GM12865 (cell line): ENCODE data around the gene TTC9B.

Source experiments
- DNase-seq: peaks from one replicate; pipeline ENCODE4 v3.0.0; 2010; ENCODE audit warnings: low read depth
- H3K4me3 ChIP-seq: 2 replicates; pipeline ENCODE4 v1.5.1; 2011; ENCODE audit warnings: mild to moderate bottlenecking, low read depth, low read length, control low read depth
- TF ChIP-seq, protein P1 (sequence below): IDR thresholded peaks from 2 replicates; pipeline ENCODE4 v1.5.1; 2011; ENCODE audit warnings: low read length, control low read depth, low read depth, inconsistent platforms; ENCODE audit not compliant: insufficient read depth; ENCODE audit errors: missing control alignments

The TTC9B gene

DNA sequence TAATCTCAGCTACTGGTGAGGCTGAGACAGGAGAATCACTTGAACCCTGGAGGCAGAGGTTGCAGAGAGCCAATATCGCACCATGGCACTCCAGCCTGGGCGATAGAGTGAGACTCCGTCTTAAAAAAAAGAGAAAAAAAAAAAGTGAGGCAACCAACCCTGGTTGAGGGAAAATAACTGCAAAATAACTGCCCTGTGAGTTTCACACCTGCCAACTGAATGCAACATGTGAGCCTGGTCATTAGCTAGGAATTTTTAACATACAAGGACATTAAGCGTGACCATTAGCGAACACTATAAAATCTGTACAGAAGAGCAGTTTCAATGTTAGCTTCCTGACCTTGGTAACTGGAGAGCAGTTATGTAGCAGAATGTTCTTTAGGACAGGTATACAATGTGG is 10.7 kb upstream of the TTC9B start:
- H3K4me3 ChIP-seq, result no peak overlapping the region
- DNase-seq, result no peak
- TF ChIP-seq, protein P1, sequence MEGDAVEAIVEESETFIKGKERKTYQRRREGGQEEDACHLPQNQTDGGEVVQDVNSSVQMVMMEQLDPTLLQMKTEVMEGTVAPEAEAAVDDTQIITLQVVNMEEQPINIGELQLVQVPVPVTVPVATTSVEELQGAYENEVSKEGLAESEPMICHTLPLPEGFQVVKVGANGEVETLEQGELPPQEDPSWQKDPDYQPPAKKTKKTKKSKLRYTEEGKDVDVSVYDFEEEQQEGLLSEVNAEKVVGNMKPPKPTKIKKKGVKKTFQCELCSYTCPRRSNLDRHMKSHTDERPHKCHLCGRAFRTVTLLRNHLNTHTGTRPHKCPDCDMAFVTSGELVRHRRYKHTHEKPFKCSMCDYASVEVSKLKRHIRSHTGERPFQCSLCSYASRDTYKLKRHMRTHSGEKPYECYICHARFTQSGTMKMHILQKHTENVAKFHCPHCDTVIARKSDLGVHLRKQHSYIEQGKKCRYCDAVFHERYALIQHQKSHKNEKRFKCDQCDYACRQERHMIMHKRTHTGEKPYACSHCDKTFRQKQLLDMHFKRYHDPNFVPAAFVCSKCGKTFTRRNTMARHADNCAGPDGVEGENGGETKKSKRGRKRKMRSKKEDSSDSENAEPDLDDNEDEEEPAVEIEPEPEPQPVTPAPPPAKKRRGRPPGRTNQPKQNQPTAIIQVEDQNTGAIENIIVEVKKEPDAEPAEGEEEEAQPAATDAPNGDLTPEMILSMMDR, result no peak

DNA sequence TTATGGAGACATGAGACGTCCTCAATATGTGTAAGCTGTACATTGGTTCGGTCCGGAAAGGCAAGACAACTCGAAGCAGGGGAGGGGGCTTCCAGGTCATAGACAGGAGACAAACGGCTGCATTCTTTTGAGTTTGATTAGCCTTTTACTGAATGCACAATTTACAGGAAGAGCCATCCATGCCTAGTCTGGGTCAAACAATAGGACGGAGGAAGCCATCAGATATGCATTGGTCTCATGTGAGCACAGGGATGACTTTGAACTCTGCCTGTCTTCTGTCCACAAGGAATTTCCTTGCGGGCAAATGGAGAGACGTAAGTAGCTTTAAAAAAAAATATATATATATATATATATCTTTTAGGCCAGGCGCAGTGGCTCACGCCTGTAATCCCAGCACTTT is 10.2 kb upstream of the TTC9B start:
- TF ChIP-seq, protein P1, result no peak
- DNase-seq, result no peak
- no peak overlapping the region for H3K4me3 ChIP-seq

DNA sequence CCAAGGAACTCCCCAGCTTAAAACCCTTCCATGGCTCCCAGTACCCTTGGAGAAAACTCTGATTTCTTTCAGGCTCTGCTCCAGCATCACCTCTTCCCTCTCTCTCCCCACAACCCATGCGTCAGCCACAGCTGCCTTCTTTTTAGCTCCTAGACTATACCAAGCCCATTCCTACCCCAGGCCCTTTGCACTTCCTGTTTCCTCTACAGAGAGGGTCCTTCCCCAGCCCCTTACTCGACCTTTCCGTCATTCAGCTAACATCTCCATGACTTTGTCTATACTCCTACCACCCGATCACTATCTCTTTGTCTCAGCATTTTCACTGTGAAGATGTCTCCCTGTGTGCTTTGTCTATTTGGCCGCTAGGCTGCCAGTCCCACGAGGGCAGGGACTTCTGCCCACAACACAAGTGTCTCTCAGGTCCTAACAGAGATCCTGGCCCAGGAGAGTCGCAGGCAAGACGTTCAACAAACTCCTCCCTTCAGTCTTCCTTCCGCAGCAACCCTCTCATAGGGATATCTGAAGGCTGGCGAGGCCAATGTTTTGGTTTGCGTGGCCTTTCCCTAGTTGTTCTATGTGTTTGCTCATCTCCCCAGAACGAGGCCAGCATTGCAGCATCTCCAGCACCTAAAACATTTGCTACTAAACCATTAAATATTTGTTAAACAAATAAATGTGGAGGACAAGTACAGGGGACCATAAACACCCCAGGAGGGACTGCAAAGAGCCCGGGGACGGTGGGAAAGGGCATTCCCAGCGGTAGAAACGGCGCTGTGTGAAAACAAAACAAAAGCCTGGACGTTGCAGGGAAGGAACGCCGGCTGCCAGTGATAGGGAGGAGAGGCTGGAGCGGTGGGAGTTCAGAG is 7.5 kb upstream of the TTC9B start:
- peak; percentile 20 for DNase-seq
- no peak overlapping the region for H3K4me3 ChIP-seq
- TF ChIP-seq, protein P1, result peak; percentile 30

DNA sequence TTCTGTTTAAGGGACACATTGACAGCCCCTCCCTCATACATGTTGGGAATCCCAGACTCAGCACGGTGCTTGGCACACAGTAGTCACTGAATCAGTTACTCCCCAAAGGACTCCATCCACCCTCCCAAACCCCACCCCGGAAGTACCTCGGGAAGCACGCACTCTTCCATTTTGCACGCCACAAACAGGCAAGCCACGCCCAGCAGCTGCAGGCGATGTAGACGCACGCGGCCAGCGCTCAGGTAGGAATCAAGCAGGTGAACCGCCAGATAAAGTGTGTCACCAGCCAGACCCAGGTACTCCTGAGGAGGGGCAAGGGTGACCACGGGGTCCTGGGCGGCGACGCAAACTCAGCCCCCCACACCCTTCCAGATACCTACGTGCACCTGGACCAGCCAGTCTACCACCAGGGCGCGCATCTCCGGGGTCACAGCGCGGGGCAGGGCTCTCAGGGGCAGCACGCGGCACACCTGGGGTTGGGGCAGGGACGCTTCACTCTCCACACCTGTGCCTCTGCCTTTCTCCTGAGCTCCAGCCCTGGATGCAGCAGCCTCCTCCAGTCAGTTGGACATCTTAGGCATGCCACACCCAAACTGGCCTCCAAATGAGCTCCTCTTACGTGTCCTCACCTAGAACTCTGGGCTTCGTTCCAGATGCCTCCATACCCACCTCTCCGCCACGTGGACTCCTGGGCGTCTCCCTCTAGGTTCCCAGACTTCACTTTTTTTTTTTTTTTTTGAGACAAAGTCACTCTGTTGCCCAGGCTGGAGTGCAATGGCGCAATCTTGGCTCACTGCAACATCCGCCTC is 6.4 kb upstream of the TTC9B start:
- TF ChIP-seq, protein P1, result no peak
- no peak overlapping the region for H3K4me3 ChIP-seq
- DNase-seq, result no peak

DNA sequence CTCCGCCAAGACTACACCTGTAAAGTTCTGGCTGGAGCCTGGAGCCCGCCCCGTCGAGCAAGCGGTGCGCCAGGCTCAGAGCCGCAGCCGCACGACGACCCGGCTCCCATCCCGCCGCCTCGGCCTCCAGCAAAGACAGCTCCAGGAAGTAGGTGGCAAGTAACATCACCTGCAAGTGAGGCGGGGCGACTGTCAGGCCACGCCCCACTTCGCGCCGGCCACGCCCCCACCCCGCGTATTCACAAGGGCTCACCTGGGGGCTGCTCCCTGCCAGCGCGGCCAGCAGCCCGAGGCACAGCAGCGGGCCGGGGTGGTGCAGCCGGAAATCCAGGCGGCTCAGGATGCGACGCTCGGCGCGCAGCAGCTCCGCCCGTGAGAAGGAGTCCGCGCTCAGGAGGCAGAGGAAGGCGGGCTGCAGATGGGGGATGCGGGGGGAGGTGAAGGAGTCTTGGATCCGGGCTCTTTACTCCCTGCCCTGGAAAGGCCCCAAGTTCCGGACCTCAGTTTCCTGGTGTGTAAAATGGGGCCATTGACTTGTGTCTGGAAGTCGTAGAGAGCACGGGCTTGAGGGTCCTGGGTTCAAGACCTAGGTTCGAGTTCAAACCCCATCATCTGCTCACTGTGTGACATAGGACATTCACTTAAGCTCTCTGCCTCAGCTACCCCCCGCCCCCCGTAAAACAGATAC is 5.1 kb upstream of the TTC9B start:
- DNase-seq, result no peak
- H3K4me3 ChIP-seq, result no peak overlapping the region
- TF ChIP-seq, protein P1, result no peak

DNA sequence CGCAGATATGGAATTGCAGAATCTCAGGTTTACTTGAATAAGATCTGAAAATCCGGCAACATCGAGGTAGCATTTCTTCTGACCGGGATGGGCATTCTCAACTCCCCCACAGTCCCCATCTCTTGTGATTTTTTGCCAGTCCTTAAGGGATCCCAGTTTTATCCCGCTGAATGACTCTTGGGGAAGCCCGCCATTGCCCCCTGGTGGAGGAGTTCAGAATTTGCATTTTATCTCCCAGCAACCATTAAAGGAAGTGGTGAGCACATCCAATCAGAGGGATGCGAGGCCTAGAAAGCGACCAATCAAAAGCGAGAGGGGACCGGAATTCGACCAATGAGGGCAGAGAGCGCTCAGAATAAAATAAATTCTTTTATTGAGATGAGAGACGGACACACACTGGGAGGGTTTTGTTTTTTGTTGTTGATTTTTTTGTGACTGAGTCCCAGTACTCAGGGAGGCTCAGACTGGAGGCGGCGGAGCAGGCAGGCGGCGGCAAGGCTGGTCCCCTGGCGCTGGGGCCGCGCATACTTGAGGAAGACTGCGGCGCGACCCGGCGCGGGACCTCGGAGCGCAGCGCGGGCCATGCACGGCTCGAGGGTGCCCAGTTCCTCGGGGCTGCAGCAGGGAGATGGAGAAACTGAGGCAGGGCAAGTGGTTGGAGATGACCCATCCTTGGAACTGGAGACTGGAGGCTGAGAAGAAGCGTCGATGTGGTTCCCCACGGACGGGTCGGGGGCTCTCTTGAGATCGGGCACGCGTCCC is 3.9 kb upstream of the TTC9B start:
- H3K4me3 ChIP-seq, result no peak overlapping the region
- DNase-seq, result peak; percentile 88
- TF ChIP-seq, protein P1, result peak; percentile 67
